HG03108 (cell line): Measurements from ENCODE around the gene FOXP1.

ENCODE experiments used
- ATAC-seq: cut with Tn5 transposase; IDR thresholded peaks from one replicate; pipeline ENCODE4 v1.9.1; 2021; ENCODE audit warnings: moderate library complexity; ENCODE audit not compliant: unreplicated experiment

FOXP1 gene

DNA sequence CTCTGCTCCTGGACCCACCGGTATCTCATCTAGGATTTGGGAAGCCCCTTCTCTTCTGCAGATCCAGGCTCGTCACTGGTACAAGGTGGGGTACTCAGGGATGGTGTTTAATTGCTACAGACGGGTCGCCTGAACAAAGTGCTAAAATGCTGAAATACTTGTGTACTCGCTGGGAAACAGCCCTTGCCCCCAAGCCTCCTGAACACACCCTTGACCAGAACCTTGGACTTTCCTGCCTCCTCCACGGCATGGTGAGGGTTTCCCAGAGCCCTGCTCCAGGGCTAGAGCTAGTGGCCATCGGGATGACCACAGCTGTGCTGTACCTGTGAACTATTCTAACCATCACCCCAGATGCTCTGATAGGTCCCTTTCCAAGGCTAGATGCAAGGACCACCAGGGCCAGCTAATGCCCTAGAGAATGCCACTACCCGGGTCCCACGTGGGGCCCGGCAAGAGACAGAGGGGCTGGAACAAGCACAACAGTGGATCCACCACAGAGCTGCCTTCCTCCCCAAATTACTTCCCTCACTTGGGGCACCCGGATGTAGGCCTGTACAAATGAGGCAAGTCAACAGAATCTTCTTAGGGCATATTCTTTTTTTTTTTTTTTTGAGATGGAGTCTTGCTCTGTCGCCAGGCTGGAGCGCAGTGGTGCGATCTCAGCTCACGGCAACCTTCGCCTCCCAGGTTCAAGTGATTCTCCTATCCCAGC lies 267.3 kb downstream of the FOXP1 start:
- ATAC-seq, result no peak

DNA sequence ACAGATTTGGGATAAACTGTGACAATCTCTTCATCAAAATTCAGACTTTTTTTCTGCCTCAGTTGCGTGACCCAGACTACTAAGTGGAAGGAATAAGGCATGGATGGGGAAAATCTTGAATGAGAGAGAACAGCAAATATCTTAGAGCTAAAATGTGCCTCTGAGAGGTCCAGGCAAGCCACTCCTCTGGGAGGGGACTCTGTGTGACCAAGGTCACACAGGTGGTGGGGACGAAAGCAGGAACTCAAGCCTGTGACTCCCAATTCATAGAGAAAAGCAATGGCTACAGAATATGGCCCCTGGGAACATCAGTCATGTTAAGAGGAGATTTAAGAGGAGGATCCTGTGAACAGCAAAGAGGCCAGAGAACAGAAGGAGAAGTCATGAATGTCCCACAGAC lies 268.1 kb downstream of the FOXP1 start:
- ATAC-seq, result no peak

DNA sequence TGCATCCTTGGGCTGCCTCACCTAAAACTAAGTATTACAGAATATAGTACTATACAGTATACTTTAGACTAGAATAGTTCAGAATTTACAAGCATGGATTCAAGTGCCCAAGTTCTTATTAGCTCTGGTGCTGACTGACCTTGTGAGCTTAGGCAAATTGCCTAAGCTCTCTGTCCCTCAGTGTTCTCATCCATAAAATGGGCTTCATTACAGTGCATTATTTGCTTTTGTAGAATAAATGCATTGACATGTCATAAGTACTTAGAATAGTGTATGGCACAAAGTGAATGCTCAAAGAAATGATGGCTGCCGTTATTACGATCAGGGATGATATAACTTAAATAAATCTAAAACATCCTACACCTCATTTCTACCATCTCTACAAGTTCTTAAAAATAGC lies 269.7 kb downstream of the FOXP1 start:
- no peak for ATAC-seq

DNA sequence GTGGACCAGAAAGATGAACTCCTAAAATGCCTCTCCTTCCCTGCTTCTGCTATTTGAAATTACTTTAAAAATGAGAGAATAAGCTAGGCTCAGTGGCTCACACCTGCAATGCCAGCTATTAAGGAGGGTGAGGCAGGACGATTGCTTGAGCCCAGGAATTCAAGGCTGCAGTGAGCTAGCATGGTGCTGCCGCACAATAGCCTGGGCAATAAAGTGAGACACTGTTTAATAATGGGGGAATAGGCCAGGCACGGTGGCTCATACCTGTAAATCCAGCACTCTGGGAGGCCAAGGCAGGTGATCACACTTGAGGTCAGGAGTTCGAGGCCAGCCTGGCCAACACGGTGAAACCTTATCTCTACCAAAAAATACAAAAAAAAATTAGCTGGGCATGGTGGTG lies 271.1 kb downstream of the FOXP1 start:
- no peak for ATAC-seq

DNA sequence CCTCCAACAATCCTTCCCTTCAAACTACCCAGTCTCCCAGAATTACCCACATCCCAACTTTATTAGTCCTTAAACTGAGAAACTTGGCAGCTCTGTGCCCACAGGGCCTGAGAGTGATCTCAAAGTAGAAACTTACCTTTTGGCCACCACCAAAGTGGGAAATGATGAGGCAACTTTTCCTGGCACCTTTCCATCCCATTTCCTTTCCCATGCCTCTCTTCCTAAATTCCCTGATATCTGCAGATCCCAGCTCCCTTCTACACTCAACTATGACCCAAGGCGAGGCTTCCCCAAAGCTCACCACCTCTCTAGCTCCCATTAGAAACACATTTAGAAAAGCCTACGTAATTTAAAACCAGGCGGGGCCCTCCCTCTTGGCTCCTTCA lies 271.9 kb downstream of the FOXP1 start:
- no peak for ATAC-seq

DNA sequence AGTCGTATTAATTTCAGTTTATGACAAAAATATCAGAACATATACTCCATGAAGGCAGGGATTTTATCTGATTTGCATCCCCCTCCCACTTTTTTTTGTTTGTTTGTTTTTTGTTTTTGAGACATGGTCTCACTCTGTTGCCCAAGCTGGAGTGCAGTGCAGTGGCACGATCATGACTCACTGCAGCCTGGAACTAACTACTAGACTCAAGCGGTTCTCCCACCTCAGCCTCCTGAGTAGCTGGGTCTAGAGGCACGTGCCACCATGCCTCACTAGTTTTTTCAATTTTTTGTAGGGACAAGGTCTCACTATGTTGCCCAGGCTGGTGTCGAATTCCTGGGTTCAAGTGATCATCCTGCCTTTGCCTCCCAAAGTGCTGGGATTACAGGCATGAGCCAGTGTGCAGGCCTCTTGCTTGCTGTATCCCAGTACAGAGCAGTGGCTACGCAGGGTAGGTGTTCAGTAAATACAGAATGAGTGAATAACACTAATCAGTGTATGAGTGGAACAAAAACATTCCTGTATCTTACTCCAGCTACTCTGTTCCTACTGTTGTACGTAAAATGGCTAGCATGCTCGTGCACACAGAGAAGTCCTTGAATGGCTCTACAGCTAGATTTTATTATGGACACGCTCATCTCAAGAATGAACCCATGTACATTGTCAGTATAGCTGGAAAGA lies 272.4 kb downstream of the FOXP1 start:
- no peak for ATAC-seq

DNA sequence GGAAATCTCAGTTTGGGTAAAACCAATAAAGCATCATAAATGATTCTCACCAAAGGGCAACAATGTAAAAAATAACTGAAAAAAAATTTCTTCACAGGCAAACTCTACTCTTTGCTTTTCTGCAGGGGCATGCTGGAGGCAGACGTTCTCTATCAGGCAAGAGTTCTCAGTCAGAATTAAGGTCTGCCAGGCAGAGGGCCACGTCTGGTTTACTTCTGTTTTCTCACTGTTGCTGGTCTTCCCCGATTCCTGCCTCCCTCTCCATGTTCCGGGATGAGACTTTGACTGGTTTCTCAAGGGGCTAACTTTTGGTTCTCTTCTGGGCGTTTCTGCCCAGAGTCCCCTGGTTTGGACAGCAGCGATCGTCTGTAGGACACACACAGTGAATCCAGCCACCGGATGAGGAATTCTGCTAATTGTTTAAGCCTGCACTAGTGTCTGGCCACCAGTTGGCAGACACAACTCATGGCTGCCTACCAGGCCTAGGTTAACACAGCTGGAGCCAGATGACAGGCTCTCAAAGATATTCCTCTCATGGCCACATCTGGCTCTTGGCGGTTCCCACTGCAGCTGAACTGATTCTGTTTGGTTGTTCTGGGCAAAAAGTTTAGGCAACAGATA lies 273.1 kb downstream of the FOXP1 start:
- ATAC-seq, result no peak

DNA sequence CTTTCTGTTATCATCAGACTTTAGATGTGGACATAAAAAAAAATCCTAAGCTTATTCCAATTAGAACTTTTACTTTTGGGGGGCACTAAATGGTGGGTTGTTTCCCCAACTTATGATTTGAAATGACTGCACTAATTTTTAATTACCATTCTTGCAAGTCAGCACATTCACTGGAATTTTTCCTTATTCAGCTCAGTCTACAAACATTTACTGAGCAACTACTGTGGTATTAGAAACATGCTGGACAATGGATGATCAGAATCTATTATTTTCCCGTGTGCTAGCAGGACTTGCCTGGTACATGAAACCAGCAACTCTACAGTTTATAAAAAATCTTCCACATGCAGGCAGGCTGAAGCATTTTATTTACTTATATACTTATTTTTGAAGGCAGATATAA lies 273.6 kb downstream of the FOXP1 start:
- no peak for ATAC-seq

DNA sequence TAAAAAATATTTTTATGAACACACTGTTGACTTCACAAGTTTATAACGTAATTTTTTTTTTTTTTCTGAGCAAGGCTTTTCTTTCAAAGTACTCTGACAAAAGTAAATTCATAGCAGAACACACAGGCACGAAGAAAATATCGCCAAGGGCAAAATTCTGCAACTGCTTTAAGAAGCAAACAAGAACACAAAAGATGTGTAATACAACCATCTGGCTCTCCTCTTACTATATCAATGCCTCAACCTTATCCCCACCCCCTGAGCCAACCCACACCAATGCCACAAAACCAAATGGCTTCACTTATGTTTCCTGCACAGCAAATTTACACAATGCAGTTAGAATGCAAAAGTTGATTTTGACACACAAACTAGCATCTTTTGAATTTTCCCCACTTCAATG lies 274.2 kb downstream of the FOXP1 start:
- ATAC-seq, result no peak

DNA sequence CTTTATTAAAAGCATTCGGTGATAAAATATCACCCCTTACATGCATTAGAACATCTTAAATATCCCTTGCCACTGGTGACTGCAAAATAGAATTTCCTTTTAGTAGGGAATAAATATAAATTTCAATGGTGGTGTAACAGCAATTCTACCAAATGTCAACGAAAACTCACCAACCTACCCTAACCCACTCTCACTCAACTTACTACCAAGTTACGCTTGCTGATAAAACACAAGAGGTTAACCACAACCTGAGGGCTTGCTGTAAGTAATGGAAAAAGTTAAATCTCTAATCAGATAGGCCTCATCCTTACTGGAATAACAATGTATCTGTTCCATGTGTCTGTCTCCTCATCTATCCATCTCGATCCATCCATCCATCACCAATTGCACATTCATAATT lies 274.7 kb downstream of the FOXP1 start:
- ATAC-seq, result no peak

DNA sequence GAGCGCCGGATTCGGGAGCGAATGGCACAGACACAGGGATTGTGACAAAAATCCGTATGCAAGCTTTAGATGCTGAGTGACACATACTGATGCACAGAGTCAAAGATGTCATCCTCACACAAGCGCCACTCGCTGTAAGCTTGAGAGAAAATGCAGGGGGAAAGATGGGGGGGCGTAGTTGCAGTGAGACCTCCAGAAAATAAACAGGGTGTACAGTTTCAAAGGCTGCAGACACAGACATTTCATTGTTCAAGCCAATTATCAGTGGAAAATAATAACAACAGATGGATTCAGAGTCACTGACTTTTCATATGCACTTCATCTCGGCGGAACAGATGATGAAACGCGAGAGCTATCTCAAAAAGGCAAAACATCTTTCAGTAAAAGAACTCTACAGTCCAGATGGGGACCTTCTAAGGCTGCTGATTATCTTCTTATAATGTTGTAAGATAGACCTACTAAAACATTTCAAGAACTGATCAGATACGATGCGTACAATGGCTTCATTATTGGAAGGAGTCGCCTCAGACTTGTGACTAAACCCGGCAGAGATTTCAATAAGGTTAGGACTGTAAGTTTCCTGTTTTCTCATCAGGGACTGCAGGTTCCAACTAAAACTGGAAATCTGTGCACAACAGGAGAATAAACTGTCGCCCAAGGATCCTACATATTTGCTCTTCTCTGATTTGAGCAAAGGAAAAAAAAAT lies 275.4 kb downstream of the FOXP1 start:
- no peak for ATAC-seq

DNA sequence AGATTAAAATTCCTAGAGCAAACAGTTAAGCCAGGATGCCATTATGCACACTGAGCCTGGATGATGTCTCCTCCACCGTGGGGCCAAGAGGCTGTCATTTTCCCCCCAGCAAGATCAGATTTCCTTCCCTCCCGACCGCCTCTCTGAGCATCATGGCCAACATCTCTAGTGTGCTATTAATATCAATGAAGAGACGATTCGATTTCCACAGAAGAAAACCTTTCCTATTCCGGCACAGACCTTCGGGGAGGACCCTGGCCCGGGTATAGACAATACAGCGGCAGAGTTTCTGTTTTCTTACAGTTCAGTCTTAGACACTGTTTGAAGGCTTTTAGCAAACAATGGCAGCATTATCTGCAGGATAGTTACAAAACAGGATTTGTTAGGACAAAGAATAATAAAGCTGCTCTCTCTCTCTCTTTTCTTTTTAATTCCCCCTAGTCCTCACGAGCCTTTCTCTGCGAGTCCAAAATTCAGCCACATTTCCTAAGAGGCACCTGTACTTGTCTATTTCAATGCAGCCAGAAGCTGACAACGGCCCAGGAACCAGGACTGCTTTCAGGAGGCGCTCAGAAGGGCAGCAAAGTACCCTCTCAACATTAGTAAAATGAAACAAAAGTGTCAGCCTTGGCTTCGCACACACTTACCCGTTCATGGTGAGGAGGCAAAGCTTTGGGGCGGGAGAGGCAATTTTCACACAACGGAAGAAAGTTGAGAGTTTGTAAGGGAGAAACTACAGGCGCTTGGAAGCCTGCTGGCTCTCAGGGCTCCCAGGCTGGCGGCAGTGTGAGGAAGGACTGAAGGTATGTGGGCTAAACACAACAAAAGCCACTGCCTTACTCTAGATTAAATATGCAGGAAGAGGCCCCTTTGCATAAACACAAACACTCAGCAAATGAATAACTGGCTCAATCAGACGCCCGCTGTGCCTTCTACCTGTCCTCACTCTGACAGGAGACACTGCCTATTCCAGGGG lies 278.0 kb downstream of the FOXP1 start:
- ATAC-seq, result no peak

DNA sequence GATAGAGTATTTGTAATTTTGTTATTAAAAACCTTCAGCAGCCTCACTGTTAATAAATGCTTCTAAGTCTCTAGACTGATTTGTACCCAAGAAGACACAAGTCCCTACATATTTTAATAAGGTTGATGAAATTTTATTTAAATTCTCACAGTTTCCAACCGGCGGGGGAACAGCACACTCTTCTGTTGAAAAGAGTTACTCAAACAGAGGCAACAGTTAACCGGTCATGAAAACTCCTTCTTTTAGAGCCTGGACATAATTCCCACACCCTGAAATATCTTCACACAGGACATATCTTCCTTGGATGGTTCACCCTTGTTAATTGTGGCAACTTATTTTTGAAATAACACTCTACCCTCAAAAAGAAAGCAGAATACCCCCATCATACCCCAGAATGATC lies 278.8 kb downstream of the FOXP1 start:
- no peak for ATAC-seq

DNA sequence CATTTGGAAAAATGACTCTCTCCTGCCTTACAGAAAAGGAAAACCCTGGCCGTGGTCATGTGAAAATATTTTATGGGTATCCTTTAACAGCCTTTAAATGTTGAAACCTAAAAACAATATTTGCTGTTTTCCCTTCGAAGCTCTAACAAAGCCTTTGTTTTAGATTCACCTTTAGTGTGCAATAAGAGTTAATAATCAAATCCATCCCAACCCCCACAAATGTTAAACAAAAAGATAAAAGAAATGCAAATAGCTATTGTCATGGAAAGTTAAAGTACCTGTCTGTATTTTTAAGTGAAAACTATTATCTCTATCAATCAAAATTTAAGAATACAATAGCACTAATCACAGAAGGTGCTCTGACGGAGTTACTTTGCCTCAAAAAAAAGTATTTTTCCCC lies 279.3 kb downstream of the FOXP1 start:
- ATAC-seq, result no peak

DNA sequence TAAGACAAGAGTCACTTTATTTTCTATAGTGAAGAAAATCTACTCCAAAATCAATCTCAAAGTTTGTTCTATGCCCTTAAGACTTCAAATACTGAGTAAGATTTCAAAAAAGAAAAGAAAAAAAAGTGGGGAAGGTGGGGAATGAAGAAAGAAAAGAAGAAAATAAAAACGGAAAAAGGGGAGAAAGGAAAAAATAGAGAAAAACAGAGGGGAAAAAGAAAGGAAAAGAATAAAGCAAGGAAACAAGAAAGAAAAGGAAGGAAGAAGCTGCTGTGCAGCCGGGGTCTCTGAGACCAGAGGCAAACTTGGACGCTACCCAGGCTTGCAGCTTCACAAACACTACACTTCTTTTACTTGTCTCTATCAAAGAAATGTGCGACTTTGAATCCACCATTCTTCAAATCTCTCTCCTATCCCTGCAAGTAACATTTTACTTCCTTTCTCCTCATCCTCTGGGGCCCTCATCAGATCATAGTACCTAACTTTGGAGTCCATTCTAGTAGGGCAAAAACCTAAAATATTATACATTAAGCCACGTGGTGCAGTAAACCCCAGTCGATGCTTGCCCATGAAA lies 279.8 kb downstream of the FOXP1 start:
- no peak for ATAC-seq

DNA sequence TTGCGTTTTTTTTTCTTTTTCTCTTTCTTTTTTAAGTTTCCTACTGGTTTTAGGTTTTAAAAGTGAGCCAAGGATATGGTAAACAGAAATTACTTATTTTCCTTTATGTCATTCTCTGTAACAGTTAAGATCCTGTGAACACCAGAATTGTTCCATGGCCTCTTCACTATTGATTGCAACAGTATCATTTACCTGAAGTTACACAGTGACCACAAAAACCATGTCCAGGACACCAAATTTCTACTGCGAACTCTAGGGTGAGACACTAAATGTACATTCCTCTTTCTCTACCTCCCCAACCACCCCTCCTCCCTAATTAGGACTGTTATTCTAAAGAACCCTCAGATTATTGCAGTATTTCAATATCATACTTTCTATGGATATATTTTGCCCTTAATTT lies 280.9 kb downstream of the FOXP1 start:
- ATAC-seq, result no peak

DNA sequence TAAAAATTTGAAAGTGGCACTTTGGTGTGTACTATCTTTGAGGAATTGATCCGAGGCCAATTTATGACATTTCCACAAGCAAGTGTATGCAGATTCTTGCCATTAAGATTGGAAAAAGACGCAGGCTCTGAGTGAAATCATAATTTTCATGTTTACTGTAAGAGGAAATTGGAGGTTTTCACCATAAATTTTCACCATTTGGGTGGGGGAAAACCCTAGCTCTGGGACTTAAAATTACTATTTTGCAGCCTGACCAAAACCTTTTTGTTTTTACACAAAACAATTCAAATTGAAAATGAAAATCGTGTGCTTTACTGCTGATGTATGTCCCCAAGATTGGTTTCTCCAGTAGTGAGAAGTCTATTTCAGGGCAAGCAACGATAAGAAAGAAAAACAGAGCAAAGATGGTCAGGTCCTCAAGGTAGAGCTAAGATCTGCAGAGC lies 282.6 kb downstream of the FOXP1 start:
- ATAC-seq, result no peak

DNA sequence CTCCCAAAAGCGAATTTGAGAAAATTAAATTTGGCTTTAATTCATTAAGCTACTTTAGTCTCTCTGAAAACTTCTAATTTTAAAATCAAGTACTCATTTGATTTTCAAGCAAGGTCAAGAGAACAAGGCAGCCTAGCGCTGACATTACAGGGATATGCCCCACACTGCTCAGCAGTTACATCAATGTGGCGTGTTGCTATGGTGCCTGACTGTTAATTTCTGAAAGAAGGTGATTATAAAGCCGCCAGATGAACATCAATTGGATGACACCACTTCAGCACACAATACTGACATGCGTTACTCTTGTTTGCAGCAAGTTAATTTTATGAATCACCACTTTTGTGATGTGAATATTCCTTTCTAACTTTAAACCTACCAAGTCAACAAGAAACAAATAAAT lies 284.4 kb downstream of the FOXP1 start:
- ATAC-seq, result no peak

DNA sequence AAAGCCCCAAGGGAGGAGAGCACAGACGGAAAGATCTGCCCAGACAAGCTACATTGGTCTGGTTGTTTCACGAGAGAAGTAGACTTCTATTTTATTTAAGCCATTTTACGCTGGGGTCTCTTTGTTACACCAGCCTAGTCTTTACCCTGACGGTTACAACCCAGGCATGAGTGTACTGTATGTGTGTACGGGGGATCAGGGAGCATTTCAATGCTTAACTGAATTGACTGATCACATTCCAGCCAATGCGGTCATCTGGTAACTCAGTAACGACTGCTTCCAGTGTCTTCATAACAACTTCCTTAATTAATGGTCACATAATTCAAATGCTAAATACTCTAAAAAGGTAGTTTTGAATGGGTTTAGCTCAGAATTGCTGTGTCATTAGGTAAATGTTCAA lies 288.6 kb downstream of the FOXP1 start:
- no peak for ATAC-seq

DNA sequence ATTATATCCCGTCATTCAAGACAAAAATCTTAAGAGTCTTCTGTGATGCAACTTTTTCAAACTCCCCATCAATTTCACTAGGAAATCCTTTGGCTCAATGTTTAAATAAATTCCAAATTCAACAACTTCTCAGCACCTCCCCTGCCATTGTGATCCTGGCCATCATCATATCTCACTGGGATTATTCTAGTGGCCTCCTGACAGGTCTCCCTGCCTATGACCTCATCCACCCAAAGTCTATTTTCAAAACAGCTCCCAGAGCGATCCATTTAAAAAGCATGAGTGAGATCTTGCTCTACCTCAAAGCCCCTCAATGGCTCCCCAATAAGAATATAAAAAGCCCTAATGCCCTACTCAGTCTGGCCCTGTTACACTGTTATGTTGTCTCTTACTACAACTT lies 293.2 kb downstream of the FOXP1 start:
- no peak for ATAC-seq
